GM11168 (cell line): ENCODE data around the gene CD9.

Source experiments
- in situ Hi-C: fragments of 300-500 bp; cut with MboI; formaldehyde crosslinking; loops from one replicate; pipeline ENCODE4 v1.12.0; 2022; ENCODE audit warnings: low sequenced_read_pairs; ENCODE audit not compliant: unreplicated experiment

CD9 gene

DNA sequence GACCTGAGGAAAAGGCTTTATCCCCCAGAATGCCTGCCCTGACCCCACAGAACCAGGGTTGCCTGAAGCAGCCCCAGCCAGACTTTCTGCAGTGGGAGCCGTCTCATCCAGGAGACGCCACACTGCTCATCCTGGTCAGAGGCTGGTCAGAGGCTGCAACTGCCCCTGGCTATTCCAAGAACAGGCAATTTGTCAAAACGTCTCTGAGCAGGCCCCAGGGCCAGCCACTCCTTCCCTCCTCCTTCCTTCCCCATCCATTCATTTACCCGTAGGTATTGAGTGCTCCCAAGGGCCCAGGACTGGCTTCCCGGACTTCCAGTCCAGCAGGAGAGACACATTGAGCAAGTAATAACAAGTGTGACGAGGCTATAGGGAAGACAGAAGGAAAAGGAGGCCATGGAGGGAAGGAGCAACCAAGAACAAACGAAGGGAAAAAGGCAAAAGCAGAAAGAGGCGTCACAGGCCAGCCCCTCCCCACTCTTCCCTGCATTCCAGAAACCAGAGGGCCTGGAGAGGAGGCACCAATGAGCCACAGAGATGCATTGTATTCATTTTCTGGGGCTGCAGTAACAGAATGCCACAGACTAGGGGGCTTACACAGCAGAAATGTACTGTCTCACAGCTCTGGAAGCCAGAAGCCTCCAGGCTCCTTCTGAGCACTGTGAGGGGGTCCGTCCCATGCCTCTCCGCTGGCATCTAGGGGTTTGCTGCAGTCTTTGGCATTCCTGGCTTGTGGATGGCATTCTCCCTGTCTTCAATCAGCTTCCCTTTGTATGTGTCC, 21.0 kb upstream of the CD9 start:
- in situ Hi-C loops: no loop called here

DNA sequence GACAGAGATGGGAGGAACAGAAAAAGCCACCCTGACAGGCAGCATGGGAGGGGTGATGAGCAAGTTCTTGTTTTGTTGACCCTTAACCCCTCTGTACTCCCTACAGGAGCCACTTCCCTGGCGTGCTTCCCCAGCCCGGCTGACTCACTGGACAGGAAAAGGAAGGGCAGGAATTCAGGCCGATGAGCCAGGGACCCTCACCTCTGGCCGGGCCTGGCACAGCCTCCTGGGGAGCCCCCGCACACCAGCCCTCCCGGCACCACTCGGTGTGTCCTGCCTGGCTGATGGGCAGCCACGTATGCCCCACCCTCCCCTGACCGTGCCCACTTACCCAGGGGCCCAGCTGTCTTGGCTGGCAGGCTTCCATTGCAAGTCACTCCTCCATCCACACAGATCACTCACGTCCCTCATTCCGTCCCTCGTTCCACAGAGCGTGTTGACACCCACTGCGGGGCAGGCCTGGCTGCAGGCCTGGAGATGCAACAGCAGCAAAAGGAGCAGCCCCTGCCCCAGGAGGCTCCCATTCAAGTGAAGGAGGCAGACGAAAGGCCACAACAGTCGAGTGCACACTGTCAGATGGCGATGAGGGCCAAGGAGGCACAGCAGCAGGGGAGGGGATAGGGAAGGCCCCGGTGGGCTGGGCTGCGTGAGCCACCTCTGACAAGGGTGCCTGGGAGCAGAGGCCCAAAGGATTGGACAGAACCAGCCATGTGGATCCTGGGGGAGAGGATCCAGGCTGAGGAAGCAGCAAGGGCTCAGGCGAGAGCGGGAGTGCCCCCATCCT, 19.7 kb upstream of the CD9 start:
- in situ Hi-C loops: no loop called here

DNA sequence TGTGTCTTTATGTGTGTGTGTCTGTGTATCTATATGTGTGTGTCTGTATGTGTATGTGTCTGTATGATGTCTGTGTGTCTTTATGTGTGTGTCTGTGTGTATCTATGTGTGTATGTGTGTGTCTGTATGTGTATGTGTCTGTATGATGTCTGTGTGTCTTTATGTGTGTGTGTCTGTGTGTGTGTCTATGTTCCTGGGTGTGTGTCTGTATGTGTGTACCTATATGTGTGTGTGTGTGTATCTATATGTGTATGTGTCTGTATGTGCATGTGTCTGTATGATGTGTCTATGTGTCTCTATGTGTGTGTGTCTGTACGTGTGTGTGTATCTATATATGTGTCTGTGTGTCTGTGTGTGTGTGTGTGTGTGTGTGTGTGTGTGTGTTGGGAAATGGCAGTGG, 19.0 kb upstream of the CD9 start:
- in situ Hi-C loops: no loop called here

DNA sequence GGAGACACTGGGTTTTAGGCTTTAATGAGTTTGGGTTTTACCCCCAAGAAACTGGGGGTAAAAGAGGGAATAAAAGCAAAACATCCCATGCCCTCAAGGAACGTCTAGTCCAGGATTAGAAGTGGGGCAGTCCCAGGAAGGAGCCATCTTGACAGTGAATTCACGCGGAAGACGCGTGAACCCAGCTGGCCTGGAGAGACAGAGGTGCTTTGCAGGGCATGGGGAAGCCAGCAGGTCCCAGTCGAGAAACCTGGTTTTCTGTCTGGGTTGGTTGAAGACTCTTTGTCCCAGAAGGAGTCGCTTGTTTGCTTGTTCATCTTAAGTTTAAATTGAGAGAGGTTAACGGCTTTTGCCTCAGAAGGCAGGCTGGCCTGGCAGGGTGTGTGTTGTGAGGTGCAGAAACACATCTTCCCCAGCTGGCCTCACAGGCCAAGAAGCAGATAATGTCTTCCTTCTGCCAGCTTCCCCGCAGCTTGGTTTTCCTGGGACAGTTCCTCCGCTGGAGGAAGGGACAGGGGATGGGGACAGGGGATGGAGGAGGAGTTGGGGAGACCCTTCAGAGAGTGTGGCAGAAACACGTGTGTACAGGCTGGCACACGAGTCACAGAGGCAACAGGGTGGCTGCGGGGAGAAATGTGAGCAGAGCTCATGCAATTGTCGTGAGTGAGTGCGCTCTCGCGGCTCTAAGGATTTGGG, 18.5 kb upstream of the CD9 start:
- in situ Hi-C loops: no loop called here

DNA sequence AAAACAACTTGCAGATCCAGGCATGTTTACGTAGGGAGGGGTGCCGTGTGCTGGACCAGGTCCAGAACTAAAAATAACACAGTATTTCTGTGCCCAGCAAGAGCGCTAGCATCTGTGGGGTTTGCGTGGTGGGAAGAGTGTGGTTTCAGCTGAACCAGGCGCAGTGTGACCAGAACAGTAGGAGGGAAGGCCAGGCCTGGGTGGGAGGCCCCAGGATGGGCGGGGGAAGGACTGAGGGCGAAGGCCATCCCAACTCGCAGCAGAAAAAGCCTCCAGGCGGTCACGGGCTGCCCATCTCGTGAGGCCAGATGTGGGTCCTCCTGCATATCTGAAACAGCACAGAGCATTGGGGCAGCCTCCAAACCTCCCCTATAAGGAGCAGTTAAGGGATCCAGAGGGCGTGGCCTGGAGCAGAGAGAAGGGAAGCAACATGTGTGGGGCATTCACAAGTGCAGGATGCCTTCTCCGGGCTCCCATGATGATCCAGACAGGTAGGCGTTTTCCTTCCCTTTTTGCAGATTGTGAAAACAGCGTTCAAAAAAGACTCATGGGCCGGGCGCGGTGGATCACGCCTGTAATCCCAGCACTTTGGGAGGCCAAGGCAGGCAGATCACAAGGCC, 17.8 kb upstream of the CD9 start:
- in situ Hi-C loops: no loop called here

DNA sequence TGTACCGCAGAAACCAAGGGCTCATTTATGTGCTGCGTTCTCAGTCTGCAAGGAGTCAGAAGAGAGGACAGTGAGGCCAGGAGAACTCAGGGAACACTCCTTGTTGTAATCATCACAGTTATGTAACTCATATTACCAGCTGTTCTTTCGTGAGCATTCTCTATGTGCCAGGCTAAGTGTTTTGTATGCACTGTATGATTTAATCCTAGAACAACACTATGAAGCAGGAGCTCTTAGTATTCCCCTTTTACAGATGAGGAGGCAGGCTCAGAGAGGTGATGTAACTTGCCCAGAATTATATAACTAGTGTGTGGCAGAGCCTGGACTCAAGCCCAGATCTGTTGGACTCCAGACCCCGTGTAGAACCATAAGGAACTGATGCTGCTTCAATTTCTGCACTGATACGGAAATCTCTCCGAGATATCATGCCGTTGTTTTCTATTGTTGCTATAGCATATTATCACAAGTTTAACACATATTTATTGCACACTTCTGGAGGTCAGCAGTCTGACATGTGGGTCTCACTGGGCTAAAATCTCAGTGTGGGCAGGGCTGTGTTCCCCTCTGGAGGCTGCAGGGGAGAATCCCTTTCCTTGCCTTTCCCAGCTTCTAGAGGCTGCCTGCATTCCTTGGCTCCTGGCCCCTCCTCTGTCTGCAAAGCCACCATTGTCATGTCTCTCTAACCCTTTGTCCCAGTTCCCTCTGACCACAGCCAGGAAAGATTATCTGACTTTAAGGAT, 16.3 kb upstream of the CD9 start:
- in situ Hi-C loops: no loop called here

DNA sequence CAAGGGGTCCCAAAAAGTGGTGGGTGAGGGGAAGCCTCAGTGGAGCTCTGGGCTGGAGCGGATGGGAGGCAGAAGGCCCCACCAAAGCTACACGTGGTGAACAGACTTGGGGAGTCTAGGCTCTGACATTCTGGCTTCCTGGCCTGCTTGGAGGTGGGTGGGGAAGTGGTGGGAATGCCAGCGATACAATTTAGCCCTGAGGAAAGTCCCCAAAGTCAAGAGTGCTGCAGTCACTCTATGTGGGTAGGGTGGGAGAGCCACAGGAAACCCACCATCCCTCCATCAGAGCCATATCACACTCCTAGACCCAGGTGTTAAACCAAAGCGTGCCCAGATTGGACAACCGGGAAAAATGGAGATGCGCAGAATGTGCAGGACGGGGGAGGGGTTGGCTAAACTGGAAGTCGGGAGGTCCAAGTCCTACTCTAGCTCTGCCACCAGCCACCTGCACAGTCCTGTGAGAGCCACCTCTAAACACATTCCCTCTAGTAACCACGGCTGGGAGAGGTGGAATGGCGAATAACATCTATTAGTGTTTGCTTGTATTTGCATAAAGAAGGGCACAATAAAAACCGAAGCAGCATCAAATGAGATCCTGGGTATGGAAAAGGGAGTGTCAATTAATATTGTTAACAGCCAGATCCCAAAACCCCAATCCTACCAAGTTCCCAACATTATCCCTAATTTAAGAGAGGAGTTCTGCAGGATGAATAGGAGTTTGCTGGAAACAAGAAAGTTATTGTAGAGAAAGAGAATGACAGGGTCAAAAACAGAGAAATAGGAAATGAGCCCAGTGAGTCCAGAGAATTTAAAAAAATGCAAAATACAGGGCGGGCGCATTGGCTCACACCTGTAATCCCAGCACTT, 14.0 kb upstream of the CD9 start:
- in situ Hi-C loops: no loop called here

DNA sequence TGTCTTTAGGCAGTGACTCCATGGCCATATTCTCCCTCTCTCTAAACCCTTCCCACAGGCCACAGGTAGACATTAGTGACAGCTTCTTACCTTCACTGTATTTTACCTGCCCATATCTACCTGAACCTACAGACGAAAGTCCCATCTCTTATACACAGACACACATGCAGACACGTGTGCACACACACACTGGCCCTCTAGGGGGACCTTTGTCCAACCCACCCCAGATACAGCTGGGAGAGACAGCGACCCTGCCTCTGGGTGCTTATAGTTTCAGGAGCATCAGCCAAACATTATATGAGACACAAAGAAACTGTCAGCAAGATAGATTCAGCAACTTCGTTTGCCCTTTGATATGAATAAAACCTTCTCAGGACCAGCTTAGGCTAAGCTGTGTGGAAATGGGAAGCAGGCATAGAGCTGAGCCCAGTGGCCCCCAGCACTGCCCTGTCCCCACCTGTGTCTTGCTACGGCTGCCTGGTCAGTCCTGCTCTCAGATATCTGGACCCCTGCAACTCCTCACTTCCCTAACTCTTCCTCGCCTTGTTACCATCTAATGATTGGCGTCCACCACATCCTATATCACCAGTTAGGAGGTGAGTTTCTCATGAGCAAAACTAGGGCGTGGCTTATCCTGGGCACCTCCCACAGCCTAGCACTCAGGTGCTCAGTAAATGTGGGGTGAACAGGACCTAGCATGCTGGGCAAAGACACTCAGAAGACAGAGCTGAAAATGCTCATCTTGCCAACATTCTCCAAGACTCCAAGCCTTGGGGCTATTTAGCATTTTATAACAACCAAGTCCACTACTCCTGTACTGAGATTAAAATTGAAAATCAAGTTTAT, 12.0 kb upstream of the CD9 start:
- in situ Hi-C loops: no loop called here

DNA sequence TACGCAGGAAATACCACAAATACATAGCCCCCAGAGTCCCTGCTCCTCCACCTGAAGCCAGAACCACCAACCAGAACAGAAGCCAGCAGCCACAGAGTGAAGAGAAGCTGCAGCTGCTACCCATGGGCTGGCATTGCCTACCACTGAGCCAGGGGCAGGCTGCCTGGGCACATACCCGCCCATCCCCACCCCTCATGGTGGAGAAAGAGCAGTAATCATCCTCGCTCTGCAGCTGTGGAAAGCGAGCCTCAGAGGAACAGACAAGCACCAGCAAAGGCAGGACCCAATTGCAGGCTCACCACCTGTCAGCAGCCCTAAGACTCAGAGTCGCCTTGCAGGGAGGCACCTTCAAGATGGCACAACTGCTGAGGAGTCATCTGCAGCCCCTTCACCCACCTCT, 11.2 kb upstream of the CD9 start:
- in situ Hi-C loops: no loop called here

DNA sequence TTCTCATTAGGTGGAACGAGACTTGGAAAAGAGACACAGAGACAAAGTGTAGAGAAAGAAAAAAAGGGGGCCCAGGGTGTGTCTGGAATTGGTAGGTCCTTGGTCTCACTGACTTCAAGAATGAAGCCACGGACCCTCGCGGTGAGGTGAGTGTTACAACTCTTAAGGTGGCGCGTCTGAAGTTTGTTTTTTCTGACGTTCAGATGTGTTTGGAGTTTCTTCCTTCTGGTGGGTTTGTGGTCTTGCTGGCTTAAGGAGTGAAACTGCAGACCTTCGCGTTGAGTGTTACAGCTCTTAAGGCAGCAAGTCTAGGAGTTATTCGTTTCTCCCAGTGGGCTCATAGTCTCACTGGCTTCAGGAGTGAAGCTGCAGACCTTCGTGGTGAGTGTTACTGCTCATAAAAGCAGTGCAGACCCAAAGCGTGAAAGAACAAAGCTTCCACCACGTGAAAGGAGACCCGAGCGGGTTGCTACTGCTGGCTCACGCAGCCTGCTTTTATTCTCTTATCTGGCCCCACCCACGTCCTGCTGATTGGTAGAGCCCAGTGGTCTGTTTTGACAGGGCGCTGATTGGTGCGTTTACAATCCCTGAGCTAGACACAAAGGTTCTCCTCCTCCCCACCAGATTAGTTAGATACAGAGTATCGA, 10.1 kb upstream of the CD9 start:
- in situ Hi-C loops: loop anchor here (10.0 kb wide), 1 partner anchor 85 kb away; no protein-coding TSS in a partner anchor

DNA sequence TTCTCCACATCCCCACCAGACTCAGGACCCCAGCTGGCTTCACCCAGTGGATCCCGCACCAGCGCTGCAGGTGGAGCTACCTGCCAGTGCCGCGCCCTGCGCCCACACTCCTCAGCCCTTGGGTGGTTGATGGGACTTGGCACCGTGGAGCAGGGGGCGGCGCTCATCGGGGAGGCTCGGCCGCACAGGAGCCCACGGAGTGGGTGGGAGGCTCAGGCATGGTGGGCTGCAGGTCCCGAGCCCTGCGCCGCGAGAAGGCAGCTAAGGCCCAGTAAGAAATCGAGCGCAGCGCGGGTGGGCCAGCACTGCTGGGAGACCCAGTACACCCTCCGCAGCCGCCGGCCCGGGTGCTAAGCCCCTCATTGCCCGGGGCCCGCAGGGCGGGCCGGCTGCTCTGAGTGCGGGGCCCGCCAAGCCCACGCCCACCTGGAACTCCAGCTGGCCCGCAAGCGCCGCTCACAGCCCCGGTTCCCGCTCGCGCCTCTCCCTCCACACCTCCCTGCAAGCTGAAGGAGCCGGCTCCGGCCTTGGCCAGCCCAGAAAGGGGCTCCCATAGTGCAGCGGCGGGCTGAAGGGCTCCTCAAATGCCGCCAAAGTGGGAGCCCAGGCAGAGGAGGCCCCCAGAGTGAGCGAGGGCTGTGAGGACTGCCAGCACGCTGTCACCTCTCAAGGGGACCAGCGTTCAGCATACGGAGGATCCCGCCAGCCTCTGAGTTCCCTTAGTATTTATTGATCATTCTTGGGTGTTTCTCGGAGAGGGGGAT, 9.3 kb upstream of the CD9 start:
- in situ Hi-C loops: loop anchor here (10.0 kb wide), 1 partner anchor 84 kb away; no protein-coding TSS in a partner anchor

DNA sequence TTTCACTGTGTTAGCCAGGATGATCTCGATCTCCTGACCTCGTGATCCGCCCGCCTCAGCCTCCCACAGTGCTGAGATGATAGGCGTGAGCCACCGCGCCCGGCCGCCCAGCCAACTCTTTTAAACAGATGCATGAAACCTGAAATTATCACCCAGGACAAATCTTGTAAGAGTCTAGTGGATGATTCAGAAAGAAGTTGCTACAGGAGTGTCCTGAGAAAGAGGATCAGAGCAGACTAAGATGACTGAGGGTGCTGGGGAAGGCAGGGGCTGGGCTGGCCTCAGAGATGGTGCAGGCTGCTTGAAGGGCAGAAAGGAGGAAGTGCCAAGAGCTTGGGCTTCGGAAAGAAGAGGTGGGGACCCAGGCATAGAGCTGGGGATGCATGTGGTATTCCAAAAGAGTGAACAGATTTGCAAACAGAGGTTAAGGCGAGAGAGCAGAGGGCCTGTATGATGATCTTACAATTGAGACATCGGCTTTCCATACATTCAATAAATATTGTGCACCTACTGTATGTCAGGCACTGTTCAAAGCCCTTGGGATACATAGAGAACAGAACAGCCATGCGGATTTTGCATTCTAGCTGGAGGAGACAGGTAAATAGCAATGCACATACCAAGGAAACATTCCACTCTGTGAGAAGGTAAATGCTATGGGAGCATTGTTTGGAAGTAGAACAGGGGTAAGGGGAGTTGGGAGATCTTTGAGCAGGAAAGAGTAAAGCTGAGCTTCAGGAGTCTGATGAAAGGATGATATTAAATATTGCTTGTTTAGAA, 7.4 kb upstream of the CD9 start:
- in situ Hi-C loops: loop anchor here (10.0 kb wide), 1 partner anchor 82 kb away; no protein-coding TSS in a partner anchor

DNA sequence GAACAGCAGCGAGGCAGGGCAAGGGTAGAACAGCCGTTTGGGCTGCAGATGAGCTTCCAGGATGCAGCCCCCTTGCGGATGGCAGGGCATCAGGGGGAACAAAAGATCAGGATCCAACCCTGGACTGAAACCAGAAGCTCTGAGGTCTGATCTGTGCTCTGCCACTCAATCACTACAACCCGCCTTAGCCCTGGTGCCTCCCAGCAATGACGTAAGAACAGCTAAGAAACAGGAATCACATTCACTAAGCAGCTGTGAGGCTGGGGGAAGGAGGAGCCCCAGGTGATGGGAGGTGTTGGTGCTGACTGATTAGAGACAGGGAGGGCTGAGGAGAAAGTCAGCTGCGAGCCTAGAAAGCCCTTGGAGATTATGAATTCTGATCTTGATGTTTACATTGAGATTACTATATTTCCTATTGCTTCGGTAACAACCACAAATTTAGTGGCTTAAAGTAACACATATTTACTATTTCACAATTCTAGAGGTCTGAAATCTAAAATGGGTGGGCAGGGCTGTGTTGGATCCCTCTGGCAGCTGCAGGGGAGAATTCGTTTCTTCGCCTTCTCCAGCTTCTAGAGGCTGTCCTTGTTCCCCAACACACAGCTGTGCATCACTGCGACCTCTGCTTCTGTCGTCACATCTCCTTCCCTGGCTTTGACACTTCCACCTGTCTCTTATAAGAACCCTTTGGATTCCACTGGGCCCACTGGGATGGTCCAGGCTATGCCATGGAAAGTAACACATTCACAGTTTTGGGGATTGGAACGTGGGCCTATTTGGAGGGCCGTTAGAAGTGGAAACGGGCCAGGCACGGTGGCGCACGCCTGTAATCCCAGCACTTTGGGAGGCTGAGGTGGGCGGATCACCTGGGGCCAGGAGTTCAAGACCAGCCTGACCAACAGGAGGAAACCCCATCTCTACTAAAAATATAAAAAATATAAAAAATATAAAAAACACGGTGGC, 6.1 kb upstream of the CD9 start:
- in situ Hi-C loops: loop anchor here (10.0 kb wide), 1 partner anchor 81 kb away; no protein-coding TSS in a partner anchor

DNA sequence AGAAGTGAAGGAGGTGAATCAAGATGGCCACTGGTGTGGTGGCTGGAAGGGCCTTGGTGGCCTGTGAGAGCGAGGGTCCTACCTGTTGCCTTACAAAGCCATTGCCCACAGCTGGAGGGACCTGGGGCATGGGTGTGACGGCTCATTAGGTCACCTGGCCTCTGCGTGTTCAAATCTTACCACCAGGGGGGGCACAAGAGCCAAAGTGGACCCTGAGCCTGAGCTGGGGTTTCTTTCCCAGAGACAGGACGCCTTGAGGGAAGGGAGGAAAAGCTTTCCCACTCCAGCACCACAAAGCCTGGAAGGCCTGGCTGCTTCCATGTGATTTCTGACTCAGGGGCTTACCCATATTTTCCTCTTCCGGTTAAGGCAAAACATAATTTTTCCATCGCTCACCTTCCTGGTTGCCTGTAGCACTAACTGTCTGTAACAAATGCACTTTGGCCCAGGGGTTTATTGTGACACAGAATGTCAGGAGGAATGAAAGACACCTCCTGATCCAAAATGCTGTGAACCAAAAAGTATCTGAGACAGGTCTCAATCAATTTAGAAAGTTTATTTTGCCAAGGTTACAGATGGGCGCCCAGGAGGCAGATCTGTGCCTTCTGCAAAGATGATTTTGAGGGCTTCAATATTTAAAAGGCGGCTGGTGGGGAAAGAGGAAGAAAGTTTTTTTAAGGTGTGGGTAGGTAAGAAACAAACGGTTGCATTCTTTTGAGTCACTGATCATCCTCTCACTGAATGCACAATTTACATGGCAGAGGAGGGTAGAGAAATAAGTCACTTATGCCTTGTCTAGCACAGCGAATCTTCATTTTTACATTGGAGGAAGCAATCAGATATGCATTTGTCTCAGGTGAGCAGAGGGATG, 4.3 kb upstream of the CD9 start:
- in situ Hi-C loops: loop anchor here (10.0 kb wide), 1 partner anchor 79 kb away; no protein-coding TSS in a partner anchor
